Measurements from ENCODE around the gene FOXP1.

GRCh38 chr3:71366988-71367604 lies 216.4 kb downstream of the FOXP1 start:
- TF ChIP-seq, protein P1, sequence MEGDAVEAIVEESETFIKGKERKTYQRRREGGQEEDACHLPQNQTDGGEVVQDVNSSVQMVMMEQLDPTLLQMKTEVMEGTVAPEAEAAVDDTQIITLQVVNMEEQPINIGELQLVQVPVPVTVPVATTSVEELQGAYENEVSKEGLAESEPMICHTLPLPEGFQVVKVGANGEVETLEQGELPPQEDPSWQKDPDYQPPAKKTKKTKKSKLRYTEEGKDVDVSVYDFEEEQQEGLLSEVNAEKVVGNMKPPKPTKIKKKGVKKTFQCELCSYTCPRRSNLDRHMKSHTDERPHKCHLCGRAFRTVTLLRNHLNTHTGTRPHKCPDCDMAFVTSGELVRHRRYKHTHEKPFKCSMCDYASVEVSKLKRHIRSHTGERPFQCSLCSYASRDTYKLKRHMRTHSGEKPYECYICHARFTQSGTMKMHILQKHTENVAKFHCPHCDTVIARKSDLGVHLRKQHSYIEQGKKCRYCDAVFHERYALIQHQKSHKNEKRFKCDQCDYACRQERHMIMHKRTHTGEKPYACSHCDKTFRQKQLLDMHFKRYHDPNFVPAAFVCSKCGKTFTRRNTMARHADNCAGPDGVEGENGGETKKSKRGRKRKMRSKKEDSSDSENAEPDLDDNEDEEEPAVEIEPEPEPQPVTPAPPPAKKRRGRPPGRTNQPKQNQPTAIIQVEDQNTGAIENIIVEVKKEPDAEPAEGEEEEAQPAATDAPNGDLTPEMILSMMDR (IDR thresholded peaks at IDR 0.05; ENCODE audit: control extremely low read depth in 1 of 3, insufficient read depth in 1 of 3, low read depth in 1 of 3, low read length in 3 of 3): no peak
- TF ChIP-seq CHD7 (IDR thresholded peaks at IDR 0.05; ENCODE audit: insufficient replicate concordance, low read length) (no peak), TAF1 (IDR thresholded peaks at IDR 0.05; ENCODE audit: low read depth, low read length) (no peak), POLR2A (IDR thresholded peaks at IDR 0.05; ENCODE audit: control extremely low read depth in 1 of 2, low read depth in 2 of 2, low read length in 2 of 2) (no peak), MAX (IDR thresholded peaks at IDR 0.05) (no peak)

Measured in H1 (cell line).